ENCODE measurements around the gene KRT33B. TPM values are rescaled to one million over a fixed set of nuclear protein-coding genes. Genes with fewer than 3 reads are reported as not detected.

KRT33B gene
- total and polyA plus RNA-seq, 4 donors = not detected

DNA sequence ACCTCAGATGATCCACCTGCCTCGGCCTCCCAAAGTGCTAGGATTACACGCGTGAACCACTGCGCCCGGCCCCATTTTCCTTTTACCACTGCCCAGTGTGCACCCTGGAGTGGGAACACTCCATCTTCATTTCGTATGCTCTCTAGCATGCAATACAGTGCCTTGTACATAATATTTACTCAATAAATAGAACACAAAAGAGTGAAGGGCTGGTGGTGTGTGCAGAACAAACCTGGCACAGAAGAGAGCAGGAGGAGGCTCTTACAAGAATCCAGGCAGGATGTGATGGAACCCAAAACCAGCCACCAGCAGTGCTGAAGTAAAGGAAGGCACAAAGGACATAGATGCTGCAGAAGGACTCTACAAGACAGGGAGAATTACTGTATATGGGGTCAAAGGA lies 47.5 kb upstream of the KRT33B start:
- no peak for DNase-seq
- Histone ChIP-seq H3K27me3 (ENCODE audit: control insufficient read depth in 3 of 3, insufficient read depth in 3 of 3, low read length in 2 of 3) (no peaks in the 10 kb centered on the region), H3K4me3 (no peak overlapping the region), H3K4me1 (ENCODE audit: control insufficient read depth in 5 of 5, insufficient read depth in 5 of 5, low read length in 5 of 5) (peaks cover 0 to 1% (median 0%) of the 10 kb centered on the region in 5 donors), H3K9me3 (ENCODE audit: control insufficient read depth in 4 of 4, insufficient read depth in 3 of 4, low read length in 3 of 4) (peaks cover 0 to 1% (median 0%) of the 10 kb centered on the region in 4 donors), H3K9ac (ENCODE audit: insufficient read depth in 1 of 2, low read length in 2 of 2) (no peak overlapping the region), H3K27ac (ENCODE audit: low read depth in 1 of 2, low read length in 1 of 2) (no peak overlapping the region), H3K36me3 (ENCODE audit: control insufficient read depth in 4 of 4, insufficient read depth in 4 of 4, low read length in 4 of 4) (no peaks in the 10 kb centered on the region)
- TF ChIP-seq, protein P1, sequence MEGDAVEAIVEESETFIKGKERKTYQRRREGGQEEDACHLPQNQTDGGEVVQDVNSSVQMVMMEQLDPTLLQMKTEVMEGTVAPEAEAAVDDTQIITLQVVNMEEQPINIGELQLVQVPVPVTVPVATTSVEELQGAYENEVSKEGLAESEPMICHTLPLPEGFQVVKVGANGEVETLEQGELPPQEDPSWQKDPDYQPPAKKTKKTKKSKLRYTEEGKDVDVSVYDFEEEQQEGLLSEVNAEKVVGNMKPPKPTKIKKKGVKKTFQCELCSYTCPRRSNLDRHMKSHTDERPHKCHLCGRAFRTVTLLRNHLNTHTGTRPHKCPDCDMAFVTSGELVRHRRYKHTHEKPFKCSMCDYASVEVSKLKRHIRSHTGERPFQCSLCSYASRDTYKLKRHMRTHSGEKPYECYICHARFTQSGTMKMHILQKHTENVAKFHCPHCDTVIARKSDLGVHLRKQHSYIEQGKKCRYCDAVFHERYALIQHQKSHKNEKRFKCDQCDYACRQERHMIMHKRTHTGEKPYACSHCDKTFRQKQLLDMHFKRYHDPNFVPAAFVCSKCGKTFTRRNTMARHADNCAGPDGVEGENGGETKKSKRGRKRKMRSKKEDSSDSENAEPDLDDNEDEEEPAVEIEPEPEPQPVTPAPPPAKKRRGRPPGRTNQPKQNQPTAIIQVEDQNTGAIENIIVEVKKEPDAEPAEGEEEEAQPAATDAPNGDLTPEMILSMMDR (IDR thresholded peaks at IDR 0.05; ENCODE audit: control extremely low read depth, extremely low read depth) = no peak
- 90 to 92% methylated on average over 6 of the region's 6 CpGs for WGBS, 2 donors
- ATAC-seq (ENCODE audit: insufficient read depth, low FRiP score) = no peak

DNA sequence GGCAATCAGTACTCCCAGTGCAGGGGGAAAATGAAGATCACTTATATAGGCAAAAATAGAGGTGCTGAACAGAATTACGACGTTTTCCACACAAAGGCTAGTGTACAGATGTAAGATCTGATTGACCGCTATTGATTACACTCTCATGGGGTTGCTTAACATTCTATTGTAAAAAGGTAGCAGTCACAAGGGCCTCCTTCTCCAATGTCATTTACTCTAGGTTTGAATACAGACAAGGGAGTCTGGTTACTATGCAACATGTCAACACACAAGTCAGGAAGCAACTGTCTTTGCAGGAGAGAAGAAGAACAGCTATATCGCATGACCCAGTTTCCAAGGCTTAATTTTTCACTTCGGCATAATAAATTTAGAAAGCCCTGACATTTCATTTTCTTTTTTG lies 46.9 kb upstream of the KRT33B start:
- H3K36me3 ChIP-seq (ENCODE audit: control insufficient read depth in 4 of 4, insufficient read depth in 4 of 4, low read length in 4 of 4) = no peaks in the 10 kb centered on the region
- H3K9ac ChIP-seq (ENCODE audit: insufficient read depth in 1 of 2, low read length in 2 of 2) = no peak overlapping the region
- no peak for DNase-seq
- WGBS, 2 donors = 91 to 96% methylated on average over 5 of the region's 5 CpGs
- TF ChIP-seq, protein P1 (IDR thresholded peaks at IDR 0.05; ENCODE audit: control extremely low read depth, extremely low read depth) = no peak
- peaks cover 0 to 1% (median 0%) of the 10 kb centered on the region in 5 donors for H3K4me1 ChIP-seq (ENCODE audit: control insufficient read depth in 5 of 5, insufficient read depth in 5 of 5, low read length in 5 of 5)
- H3K9me3 ChIP-seq (ENCODE audit: control insufficient read depth in 4 of 4, insufficient read depth in 3 of 4, low read length in 3 of 4) = peaks cover 0 to 1% (median 0%) of the 10 kb centered on the region in 4 donors
- no peak for ATAC-seq (ENCODE audit: insufficient read depth, low FRiP score)
- H3K4me3 ChIP-seq = no peak overlapping the region
- H3K27ac ChIP-seq (ENCODE audit: low read depth in 1 of 2, low read length in 1 of 2) = no peak overlapping the region
- H3K27me3 ChIP-seq (ENCODE audit: control insufficient read depth in 3 of 3, insufficient read depth in 3 of 3, low read length in 2 of 3) = no peaks in the 10 kb centered on the region

DNA sequence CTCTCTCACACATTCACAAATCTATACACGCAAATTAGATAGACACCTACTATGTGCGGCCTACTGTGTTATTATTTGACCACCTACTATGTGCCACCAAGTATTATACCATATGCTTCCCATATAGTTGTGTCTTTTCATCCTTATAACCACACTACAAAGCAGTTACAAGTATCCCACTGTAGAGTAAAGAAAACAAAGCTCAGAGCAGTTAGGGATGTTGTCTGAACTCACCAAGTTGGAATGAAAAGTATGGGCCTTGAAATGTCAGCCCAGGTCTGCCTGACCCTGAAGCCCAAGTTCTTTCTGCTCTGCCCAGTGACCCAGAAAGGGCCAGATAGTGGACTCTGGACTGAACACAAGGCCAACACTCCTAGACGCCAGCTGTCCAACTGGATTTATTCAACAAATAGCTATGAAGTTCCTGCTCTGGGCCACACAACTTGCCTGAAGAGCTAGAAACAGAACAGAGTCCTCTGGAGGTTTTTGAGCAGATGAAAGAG lies 46.3 kb upstream of the KRT33B start:
- Histone ChIP-seq H3K27me3 (ENCODE audit: control insufficient read depth in 3 of 3, insufficient read depth in 3 of 3, low read length in 2 of 3) (no peaks in the 10 kb centered on the region), H3K9me3 (ENCODE audit: control insufficient read depth in 4 of 4, insufficient read depth in 3 of 4, low read length in 3 of 4) (peaks cover 0 to 1% (median 0%) of the 10 kb centered on the region in 4 donors), H3K4me3 (no peak overlapping the region), H3K4me1 (ENCODE audit: control insufficient read depth in 5 of 5, insufficient read depth in 5 of 5, low read length in 5 of 5) (peaks cover 0 to 1% (median 0%) of the 10 kb centered on the region in 5 donors), H3K27ac (ENCODE audit: low read depth in 1 of 2, low read length in 1 of 2) (no peak overlapping the region), H3K36me3 (ENCODE audit: control insufficient read depth in 4 of 4, insufficient read depth in 4 of 4, low read length in 4 of 4) (no peaks in the 10 kb centered on the region), H3K9ac (ENCODE audit: insufficient read depth in 1 of 2, low read length in 2 of 2) (no peak overlapping the region)
- DNase-seq = no peak
- 79 to 84% methylated on average over 3 of the region's 3 CpGs for WGBS, 2 donors
- TF ChIP-seq, protein P1 (IDR thresholded peaks at IDR 0.05; ENCODE audit: control extremely low read depth, extremely low read depth) = no peak
- no peak for ATAC-seq (ENCODE audit: insufficient read depth, low FRiP score)

DNA sequence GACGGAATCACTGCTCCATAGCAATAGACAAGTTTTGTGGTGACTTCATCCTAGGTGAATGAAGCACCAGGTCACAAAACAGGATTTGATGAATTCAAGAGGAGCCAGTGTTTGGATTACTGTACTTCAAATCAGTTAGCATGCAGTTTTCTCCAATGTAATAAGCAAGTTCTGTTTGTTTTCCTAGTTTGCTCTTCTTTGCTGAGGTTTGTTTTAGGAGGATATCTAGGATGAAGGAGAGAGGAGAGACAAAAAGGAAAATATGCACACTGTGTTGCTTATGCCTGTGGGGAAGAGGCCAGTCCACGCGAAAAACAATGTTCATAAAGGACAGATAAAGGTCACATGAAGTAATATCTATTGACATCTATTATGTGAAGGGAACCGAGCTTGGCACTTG lies 45.8 kb upstream of the KRT33B start:
- Histone ChIP-seq H3K27ac (ENCODE audit: low read depth in 1 of 2, low read length in 1 of 2) (no peak overlapping the region), H3K9me3 (ENCODE audit: control insufficient read depth in 4 of 4, insufficient read depth in 3 of 4, low read length in 3 of 4) (peaks cover 0 to 1% (median 0%) of the 10 kb centered on the region in 4 donors), H3K27me3 (ENCODE audit: control insufficient read depth in 3 of 3, insufficient read depth in 3 of 3, low read length in 2 of 3) (no peaks in the 10 kb centered on the region), H3K36me3 (ENCODE audit: control insufficient read depth in 4 of 4, insufficient read depth in 4 of 4, low read length in 4 of 4) (no peaks in the 10 kb centered on the region), H3K4me1 (ENCODE audit: control insufficient read depth in 5 of 5, insufficient read depth in 5 of 5, low read length in 5 of 5) (peaks cover 0 to 1% (median 0%) of the 10 kb centered on the region in 5 donors), H3K9ac (ENCODE audit: insufficient read depth in 1 of 2, low read length in 2 of 2) (no peak overlapping the region), H3K4me3 (no peak overlapping the region)
- no peak for ATAC-seq (ENCODE audit: insufficient read depth, low FRiP score)
- no peak for DNase-seq
- TF ChIP-seq, protein P1 (IDR thresholded peaks at IDR 0.05; ENCODE audit: control extremely low read depth, extremely low read depth) = no peak
- 75 to 79% methylated on average over 4 of the region's 4 CpGs for WGBS, 2 donors

All from lung (tissue), 12 donors.